Uterus (tissue), 2 donors: ENCODE results near the gene NUFIP1.

Experiments used
- CTCF ChIP-seq, 4 experiments: fragments of 200-600 bp in 2 of 4; fragments of 450-650 bp in 2 of 4; sonication (generic) in 2 of 4; IDR thresholded peaks; one replicate each; pipeline ENCODE4 v1.5.1; 2016 to 2019; ENCODE audit warnings: antibody characterized with exemption in 4 of 4, mild to moderate bottlenecking in 2 of 4, moderate library complexity in 1 of 4
- POLR2A ChIP-seq, 2 donors: fragments of 450-650 bp; IDR thresholded peaks; one replicate each; pipeline ENCODE4 v1.6.1; 2016; ENCODE audit warnings: antibody characterized with exemption in 2 of 2, mild to moderate bottlenecking in 1 of 2, moderate library complexity in 1 of 2

GRCh38 chr13:44969551-44970484, 19.5 kb downstream of the NUFIP1 start:
- TF ChIP-seq CTCF (IDR thresholded peaks at IDR 0.05) (peak; percentile 77 to 87 (median 82)), POLR2A (IDR thresholded peaks at IDR 0.05) (no peak)
